Ovary (tissue), 3 donors: ENCODE data around the gene PARP14.

Experiments used
- POLR2A ChIP-seq: fragments of 450-650 bp; IDR thresholded peaks from one replicate; pipeline ENCODE4 v1.6.1; 2017; ENCODE audit warnings: antibody characterized with exemption, mild to moderate bottlenecking, moderate library complexity
- TF ChIP-seq, protein P1 (sequence below), 3 donors: fragments of 450-650 bp in 2 of 3; fragments of 200-600 bp in 1 of 3; IDR thresholded peaks; one replicate each; pipeline versions ENCODE4 v1.5.1 to v1.8.0; 2016 to 2022; ENCODE audit warnings: antibody characterized with exemption in 3 of 3, mild to moderate bottlenecking in 1 of 3
- donor health status: DM: no; HTN: no; CAD: no.

DNA sequence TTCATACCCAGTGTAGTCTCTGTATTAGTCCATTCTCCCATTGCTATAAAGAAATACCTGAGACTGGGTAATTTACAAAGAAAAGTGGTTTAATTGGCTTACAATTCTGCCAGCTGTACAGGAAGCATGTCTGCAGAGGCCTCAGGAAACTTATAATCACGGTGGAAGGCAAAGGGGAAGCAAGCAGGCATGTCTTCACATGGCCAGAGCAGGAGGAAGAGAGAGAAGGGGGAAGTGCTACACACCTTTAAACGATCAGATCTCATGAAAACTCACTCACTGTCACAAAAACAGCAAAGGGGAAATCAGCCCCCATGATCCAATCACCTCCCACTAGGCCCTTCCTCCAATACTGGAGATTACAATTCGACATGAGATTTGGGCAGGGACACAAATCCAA lies 6.3 kb upstream of the PARP14 start:
- no peak for TF ChIP-seq POLR2A
- TF ChIP-seq, protein P1, sequence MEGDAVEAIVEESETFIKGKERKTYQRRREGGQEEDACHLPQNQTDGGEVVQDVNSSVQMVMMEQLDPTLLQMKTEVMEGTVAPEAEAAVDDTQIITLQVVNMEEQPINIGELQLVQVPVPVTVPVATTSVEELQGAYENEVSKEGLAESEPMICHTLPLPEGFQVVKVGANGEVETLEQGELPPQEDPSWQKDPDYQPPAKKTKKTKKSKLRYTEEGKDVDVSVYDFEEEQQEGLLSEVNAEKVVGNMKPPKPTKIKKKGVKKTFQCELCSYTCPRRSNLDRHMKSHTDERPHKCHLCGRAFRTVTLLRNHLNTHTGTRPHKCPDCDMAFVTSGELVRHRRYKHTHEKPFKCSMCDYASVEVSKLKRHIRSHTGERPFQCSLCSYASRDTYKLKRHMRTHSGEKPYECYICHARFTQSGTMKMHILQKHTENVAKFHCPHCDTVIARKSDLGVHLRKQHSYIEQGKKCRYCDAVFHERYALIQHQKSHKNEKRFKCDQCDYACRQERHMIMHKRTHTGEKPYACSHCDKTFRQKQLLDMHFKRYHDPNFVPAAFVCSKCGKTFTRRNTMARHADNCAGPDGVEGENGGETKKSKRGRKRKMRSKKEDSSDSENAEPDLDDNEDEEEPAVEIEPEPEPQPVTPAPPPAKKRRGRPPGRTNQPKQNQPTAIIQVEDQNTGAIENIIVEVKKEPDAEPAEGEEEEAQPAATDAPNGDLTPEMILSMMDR (IDR thresholded peaks at IDR 0.05) = no peak
